Fibroblast of skin of right quadriceps (primary cell): ENCODE measurements around the gene TSHZ1.

Source experiments
- DNase-seq: peaks from one replicate; pipeline ENCODE4 v3.0.0-alpha.2; 2013

Gene TSHZ1, protein sequence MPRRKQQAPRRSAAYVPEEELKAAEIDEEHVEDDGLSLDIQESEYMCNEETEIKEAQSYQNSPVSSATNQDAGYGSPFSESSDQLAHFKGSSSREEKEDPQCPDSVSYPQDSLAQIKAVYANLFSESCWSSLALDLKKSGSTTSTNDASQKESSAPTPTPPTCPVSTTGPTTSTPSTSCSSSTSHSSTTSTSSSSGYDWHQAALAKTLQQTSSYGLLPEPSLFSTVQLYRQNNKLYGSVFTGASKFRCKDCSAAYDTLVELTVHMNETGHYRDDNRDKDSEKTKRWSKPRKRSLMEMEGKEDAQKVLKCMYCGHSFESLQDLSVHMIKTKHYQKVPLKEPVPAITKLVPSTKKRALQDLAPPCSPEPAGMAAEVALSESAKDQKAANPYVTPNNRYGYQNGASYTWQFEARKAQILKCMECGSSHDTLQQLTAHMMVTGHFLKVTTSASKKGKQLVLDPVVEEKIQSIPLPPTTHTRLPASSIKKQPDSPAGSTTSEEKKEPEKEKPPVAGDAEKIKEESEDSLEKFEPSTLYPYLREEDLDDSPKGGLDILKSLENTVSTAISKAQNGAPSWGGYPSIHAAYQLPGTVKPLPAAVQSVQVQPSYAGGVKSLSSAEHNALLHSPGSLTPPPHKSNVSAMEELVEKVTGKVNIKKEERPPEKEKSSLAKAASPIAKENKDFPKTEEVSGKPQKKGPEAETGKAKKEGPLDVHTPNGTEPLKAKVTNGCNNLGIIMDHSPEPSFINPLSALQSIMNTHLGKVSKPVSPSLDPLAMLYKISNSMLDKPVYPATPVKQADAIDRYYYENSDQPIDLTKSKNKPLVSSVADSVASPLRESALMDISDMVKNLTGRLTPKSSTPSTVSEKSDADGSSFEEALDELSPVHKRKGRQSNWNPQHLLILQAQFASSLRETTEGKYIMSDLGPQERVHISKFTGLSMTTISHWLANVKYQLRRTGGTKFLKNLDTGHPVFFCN (N-terminal part only)

DNA sequence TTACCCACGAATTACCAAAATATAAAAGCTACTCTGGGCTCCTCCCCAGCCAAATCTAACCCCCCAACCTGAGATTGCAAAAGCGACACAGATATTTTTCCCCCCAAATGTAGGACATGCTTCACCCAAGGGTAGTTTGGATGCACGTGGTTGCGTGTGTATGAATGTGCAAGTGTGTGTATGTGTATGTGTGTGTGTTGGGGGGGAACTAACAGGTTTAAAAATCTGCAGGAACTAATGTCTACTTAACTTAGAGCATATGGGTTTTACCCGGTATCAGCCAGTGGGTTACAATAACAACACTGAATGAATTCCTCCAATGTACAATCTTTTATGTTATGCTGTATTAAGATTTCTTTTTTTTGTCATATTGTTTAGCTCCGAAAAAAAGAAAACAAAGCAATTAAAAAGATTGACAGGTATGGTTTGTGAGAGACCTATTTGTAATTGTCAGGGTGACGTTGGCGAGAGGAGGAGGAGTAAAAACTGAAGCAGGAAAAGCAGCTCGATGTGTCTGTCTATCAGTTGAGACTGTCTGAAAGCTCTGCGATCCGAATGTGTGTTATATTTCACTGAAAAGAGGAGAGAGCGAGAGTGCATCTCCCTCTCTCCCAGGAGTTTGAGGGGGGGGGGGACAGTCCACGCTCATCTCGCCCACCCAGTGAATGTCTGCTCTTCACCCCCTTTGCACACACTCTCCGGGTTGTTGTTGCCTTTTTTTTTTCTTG is at the start of gene TSHZ1:
TSHZ1 (plus strand) TSS at position 524 of the 728 bp plus-strand sequence. CDS start 1,080 bp downstream, outside the sequence.
- DNase-seq: peak; percentile 88

DNA sequence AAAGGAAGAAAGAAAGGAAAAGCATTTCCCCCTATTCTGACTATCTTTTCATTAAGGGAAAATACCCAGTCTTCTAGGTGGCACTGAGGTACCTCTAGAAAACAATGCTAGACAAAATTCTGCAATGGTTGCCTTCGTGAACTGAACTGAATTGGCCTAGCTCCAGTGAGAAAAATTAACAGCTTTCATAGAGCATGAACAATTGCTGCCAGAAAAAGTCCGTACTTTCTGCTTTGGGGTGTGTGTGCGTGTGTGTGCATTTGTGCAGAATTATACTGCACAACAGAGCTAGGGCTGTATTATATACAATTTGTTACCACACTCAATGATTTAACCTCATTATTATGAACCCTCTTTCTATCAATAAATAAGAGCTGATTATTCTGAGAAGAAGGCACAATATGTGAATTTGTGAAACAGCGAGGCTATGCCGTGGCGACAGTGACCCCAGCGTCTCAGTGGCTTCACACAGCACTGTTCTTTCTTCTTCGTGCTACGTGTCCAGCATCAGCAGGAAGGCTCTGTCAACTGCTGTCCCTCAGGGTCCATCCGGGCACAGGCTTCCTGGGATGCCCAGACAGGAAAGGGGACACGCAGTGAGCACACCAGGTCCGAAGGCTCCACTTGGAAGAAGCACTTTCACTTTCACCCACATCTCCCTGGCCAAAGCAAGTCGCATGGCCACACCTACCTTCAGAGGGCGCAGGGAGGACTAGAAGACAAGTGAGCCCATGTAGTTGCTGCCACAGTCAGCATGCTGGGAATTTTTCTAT is 49.2 kb upstream of the TSHZ1 start:
- DNase-seq: no peak

DNA sequence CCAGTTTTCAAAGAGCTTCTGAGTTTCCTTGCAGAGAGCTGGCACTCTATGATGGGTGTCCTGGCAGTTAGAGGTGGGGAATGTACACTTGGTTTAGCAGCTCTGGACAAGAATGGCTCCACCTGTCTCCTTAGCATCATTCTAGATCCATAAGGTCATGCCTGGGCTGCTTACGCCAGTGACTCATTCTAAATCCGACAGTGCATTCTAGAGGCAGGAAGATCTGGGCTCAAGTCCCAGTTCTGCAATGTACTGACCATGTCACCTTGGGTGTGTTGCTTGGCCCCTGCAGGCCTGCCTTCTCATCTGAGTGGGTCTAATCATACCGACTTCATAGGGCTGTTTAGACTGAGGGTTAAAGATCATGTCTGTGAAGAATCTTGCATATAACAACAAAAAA is 48.1 kb upstream of the TSHZ1 start:
- DNase-seq: no peak

DNA sequence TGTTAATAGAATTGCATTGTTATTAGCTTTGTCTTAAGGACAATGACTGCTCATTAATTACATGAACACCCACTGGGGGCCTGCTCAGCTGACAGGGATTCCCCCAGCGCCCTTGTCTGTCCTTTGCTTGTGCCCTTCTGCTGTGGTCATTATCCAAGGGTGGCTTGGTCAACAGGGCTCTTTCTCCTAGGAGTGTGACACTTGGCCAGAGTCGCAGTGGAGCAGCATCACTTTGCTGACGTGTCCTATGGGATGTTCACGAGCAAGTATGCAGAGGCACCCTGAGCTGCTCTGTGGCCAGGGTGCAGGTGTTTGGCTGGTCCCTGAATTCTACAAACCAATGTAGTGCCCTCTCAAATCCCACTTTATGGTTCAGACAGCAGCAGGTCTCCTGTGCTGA is 47.6 kb upstream of the TSHZ1 start:
- no peak for DNase-seq

DNA sequence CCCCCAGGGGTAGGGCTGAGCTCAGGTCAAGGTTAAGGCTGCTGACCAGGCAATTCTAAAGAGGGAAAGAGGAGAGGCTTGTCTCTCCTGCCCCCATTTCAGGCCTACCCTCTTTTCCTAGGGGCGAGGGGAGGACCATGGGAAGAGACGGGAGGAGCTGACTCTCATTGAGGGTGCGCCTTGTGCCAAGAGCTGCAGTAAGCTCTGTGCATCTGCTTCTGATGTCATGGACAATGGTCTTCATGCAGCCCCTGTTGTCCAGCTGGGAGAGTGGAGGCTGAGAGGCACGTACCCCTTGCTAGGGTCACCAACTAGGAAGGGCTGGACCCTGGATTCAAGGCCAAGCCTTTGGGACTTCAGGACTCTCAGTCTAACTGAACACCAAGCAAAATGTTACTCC is 46.9 kb upstream of the TSHZ1 start:
- no peak for DNase-seq

DNA sequence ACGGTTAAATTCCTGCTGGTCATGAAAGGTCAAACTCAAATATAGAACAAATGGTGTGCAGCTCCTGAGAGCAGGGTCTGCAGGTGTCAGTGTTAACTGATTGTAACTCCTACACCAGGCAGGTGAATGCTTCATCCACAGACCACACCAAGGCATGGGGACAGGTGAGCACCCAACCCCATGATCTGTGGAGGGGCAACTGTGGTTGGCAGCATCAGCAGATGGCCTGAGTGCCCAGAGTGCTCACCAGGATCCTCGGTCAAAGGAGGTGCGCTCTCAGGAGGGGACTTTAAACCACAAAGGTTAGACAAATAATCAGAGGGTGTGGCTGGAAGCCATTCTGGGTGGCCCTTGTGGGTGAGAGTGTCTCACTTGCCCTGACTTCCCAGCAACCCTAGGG is 46.1 kb upstream of the TSHZ1 start:
- no peak for DNase-seq

DNA sequence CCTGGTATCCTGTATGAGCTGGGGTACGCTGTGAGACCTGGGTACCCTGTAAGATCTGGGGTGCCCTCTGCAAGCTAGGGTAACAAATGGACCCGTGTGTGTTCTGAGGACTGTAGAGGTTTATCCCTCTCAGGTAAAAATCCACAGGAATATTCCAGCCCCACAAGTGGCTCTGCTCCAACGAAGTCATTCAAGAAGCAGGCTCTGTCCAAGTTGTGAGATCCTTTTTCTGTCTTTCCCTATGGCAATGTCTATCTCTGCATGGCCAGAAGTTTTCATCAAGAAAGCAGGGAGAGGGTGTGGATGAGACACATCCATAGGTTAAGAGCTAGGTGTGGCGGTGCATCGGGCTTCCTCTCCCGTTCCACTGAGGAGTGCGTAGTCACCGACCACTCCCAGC is 44.7 kb upstream of the TSHZ1 start:
- DNase-seq: no peak

DNA sequence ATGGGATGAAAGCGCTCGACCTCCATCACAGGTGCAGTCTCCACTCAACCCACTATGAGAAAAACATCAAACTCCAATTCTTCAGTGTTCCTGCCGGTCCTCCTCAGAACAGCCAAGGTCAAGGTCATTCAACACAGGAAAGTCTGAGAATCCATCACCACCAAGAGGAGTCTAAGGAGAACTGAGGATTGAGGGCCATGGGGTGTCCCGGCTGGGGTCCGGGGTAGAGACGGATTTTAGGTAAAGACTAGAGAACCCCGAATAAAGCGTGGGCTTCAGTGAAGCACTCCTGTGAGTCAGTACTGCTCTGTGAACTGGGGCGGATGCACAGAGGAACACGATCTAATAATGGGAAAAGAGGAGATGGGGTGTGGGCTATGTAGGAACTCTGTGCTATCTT is 43.5 kb upstream of the TSHZ1 start:
- no peak for DNase-seq

DNA sequence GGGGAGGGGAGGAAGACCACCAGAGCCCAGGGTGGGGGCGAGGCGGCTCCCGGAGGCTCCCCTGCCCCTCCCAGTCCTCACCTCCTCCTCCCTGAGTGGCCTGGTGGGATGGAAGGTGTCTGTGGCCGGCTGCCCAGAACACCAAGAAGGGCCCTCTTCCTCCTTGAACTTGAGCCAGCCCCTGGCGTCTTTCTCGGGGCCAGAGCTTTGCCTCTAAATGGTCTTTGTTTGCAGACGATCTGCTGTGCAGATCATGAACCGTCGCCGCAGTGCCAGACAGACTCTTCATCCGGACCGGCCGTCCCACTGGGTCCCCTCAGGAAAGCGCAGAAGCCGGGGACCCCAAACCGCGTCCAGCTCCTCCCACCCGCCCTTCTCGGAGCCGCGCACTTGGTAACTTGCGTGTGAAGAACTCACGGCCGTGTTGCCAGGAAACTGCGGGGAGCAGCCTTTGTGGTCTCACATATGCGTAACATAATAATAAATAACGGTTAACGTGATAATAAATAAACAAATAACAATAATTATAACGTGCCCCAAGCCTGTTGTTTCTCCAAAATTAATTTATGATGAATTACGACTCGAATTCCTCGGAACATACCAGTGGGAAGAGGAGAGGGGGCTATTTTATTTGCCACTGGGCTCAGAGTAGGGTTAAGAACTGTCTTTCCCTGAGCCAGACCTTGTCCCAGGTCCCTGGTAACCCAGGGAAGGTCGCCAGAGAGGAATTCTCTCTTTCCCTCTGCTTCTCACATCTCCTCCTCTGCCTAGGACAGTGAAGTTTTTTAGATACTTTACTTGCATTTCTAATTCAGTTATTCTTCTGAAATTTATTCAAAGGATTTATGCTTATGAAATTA is 42.6 kb upstream of the TSHZ1 start:
- no peak for DNase-seq

DNA sequence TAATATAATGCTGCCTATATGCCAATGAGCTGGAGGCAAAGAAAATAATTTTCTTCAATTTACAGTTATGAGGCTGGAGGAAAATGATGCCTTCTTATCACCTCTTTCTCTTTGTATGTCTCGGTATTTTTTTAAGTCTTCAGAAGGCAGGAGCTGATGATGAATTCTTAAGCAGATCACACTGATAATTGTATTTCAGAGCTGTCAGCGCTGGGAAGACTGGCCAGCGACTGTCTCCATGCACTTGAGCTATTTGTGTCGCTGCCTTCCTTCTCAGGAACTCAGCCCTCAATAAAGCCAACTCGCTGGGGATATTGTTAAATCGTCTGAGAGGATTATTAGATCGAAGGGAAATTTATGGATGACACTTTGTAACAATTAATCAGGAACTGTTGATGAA is 42.0 kb upstream of the TSHZ1 start:
- DNase-seq: no peak

DNA sequence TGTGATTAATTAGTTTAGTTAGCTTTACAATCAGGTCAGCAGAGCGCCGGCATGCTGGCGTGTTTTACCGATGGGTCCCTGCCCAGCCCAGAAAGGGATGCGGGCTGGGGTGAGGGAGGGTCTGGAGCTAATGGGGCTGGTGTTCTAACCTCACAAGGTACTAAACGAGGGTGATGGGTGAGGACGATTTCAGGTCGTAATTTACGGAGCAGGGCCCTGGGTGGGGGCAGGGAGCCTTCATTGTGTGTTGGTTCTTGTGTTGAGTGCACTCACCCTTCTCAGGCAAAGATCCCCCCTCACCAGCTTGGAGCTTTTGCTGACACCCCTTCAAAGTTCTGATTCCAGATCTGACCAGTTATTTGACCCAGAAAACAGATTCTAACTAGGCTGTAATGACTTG is 41.2 kb upstream of the TSHZ1 start:
- DNase-seq: no peak

DNA sequence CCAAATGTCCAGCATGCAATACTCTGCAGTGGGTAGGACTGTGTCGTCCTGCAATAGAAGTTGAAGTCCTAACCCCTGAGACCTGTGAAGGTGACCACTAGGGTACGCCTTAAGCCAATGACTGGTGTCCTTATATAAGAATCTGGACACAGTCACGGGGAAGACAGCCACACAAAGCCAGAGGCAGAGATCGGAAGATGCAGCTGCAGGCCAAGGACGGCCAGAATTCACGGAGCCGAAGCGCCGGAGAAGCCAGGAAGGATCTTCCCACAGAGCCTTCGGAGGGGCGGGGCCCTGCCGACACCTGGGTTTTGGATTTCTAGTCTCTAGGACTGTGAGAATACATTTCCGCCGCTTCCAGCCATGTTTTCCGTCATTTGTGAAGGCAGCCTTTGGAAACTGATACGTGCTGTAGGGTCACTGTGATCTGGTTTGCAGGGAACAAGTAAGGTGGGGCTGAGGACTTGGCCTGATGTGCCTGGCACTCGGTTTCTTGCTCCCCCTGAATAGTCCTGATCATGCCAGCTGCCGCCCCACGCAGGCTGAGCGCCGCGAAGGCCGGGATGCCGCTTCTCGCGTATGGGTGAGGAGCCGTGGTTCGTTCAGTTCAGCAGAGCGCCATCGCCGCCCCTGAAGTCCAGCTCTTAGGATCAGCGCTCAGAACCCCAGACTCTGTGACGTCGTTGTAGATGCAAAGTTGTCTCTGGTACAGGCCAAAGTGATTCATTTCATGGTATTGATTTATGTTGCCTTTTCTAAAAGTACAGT is 40.4 kb upstream of the TSHZ1 start:
- DNase-seq: no peak

DNA sequence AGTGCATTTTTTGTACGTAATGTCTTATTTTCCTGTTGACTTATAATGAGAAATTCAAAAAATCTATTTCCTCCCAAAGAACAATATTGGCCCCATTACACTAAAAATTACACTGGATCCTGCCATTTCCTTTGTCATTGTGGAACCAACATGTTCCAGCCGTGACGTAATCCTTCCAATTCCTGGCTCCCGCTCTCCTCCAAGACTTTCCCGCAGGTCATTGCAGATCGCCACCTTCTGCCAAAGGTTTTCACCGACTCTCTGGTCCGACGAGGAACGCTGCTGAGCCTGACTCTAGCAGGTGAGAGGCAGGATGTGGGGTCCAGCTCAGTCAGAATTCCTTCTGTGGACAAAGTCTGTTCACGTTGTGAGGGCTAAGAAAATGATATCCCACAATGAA is 39.7 kb upstream of the TSHZ1 start:
- DNase-seq: no peak

DNA sequence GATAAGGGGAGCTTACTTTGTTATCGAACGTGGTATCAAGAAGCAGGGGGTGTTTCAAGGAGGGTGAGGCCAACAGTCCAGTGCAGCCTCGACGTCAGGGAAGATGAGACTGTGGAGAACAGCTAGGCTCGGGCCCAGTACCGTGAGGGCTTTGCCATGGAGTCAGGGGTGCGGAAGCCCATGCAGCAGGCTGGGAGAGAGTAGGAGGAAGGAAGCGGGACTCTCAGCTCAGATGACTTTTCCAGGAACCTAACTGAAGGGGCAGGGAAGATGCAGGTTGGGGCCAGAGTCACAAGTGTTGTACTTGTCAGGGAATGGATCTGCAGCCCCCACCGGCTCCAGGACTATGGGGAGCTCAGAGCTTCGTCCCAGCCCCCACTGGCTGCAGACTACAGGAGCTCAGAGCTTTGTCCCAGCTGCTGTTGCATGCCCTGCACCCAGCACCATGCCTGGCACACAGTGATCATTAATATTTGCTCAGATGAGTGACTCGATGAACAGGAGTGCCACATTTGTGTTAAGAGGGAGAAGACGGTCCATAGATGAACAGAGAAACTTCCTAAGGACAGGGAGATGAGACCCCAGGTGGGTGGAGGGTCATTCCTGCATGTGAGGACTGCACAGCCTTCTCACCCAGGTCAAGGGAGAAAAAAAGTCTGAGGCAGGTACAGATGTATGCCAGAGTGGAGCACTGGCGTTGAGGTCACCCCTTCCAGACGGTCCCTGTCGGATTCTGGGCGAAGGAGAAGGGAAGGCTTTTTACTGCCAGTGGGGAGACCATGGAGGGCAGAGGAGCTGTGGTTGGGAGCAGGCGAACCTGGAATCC is 38.1 kb upstream of the TSHZ1 start:
- DNase-seq: no peak

DNA sequence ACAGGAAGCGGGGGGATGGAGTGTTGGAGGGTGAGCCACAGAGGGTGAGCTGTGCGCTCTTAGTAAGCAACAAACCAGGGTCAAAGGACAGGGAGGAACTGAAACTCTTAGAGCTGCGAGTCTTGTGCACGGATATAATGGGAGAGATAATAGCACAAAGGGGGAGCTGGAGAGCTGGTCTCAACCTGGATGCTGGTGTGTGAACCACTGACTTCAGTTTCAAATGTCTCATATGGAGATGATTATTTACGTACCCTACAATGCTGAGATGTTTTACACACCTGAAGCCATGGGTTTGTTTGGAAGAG is 37.5 kb upstream of the TSHZ1 start:
- DNase-seq: peak; percentile 2

DNA sequence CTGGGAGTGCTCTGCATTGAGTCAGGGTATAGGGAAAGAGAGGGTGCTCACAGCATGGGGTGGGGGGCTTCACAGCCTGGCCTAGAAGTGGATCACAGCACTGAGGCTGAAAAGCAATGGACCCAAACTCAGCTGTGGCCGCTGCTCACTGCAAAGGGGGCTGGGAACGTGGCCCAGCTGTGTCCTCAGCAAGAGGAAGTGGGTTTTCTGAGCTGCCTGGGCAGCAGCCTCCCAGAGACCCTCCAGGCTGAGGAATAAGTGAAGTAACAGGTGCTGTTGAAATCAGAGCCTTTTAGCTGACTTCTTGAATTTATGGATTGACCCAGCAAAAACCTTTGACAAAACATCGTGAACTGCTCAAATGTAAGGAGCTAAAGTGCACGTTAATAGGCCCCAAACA is 36.9 kb upstream of the TSHZ1 start:
- DNase-seq: no peak

DNA sequence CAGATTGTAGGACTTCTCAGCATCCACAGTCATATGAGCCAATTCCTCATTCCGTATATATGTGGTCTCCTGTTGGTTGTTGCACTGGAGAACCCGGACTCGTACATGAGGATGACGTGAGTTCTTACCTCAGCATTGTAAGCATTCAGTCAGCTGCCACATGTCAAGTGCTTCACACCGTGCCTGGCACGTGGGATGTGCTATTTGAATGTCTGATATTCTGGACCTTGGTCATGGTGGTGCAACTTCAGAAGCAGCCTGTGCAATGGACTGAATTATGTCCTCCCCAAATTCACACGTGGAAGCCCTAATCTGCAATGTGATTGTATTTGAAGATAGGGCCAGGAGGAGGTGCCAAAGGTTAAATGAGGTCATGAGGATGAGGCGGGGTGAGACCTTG is 33.7 kb upstream of the TSHZ1 start:
- DNase-seq: no peak

DNA sequence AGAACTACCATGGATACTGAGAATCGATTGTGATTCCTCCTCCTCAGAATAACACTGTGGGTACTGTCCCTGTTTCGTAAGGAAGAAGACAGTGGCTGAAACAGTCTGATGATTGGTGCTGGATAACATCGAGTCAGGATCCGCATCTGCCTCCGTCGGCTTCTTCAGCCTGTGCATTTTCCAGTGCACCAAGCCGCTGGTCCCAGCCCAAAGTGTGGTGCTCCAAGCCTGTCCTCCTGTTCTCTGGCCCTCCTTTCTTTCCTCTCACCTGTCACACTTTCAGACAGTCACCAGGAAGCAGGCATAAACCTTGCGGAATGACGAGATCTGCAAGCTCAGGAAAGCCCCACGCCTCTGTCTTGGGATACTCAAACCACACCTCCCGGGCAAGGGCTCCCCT is 32.2 kb upstream of the TSHZ1 start:
- DNase-seq: no peak

DNA sequence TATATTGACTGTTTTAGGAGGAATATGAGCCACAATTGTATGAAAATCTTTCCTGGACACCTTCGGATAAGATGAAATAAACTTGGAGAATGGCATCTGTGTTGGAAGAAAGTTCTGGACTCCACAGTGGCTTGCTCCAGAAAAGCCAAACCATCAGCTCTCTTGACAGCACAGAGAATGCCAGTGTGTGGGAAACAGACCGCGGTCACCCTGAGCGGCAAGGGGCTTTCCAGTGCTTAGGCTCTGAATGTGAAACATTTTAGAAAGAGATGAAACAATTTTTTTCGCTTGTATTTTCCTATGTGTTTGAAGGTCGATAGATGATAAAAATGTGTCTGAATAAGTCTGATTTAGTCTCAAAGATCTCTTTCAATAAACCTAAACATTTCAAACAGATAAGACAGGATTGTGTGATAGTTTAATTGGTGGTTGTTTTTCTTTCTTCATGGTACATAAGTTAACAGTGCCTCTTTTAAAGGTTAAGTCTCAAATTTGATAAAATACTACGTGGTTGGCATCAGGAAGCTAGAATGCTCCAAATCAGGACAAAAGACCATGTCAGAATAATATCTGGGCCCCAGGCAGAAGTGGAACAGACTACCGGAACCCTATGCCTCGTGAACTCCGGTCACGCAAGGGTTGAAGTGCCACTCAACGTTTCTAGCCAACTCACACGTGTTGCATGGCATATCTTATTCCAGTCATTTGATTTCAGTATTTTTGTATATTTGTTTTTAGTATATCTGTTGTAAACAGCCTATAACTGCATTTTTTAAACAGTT is 30.6 kb upstream of the TSHZ1 start:
- no peak for DNase-seq
